Neural cell (in vitro differentiated cells): ENCODE data around the gene ELAPOR2. TPM values are rescaled to one million over a fixed set of nuclear protein-coding genes. Genes with fewer than 3 reads are reported as not detected.

Source experiments
- H2AFZ ChIP-seq: fragments of 200-600, 300-800 bp; sonication (generic), shearing (Covaris generic); 2 replicates; pipeline ENCODE4 v1.6.0; 2014; ENCODE audit warnings: low read depth, mild to moderate bottlenecking, antibody characterized with exemption, low read length, moderate library complexity
- H3F3A ChIP-seq: fragments of 200-600 bp; shearing (Covaris generic); 2 replicates; pipeline ENCODE4 v1.6.1; 2016; ENCODE audit warnings: mild to moderate bottlenecking, moderate library complexity, mixed read lengths, antibody characterized with exemption, low read length; ENCODE audit not compliant: insufficient read depth, poor library complexity, severe bottlenecking
- H3K27ac ChIP-seq: fragments of 200-600, 300-800 bp; sonication (generic), shearing (Covaris generic); 2 replicates; pipeline ENCODE4 v1.5.1; 2014; ENCODE audit warnings: mild to moderate bottlenecking, low read length, moderate library complexity
- H3K27me3 ChIP-seq: fragments of 300-800, 200-600 bp; sonication (generic), shearing (Covaris generic); 2 replicates; pipeline ENCODE4 v1.6.0; 2014; ENCODE audit warnings: mild to moderate bottlenecking, low read depth, low read length, moderate library complexity; ENCODE audit not compliant: insufficient read depth
- H3K36me3 ChIP-seq: fragments of 300-800, 200-600 bp; sonication (generic), shearing (Covaris generic); 2 replicates; pipeline ENCODE4 v1.5.1; 2014; ENCODE audit warnings: mild to moderate bottlenecking, antibody characterized with exemption, low read length, moderate library complexity; ENCODE audit not compliant: insufficient read depth
- H3K4me2 ChIP-seq: fragments of 300-800, 200-600 bp; sonication (generic), shearing (Covaris generic); 2 replicates; pipeline ENCODE4 v1.6.0; 2014; ENCODE audit warnings: mild to moderate bottlenecking, low read length
- H3K4me3 ChIP-seq: fragments of 300-800, 200-600 bp; sonication (generic), shearing (Covaris generic); 2 replicates; pipeline ENCODE4 v1.5.1; 2014; ENCODE audit warnings: mild to moderate bottlenecking, low read length, moderate library complexity
- H3K79me2 ChIP-seq: fragments of 200-600 bp; shearing (Covaris generic); replicated peaks from 2 replicates; pipeline ENCODE4 v1.6.0; 2014; ENCODE audit warnings: mild to moderate bottlenecking, low read length, moderate library complexity; ENCODE audit not compliant: insufficient read depth
- H3K9ac ChIP-seq: fragments of 300-800, 200-600 bp; sonication (generic), shearing (Covaris generic); 2 replicates; pipeline ENCODE4 v1.6.1; 2016; ENCODE audit warnings: mild to moderate bottlenecking, low read length, mixed read lengths
- H3K9me2 ChIP-seq: fragments of 200-600 bp; shearing (Covaris generic); 2 replicates; pipeline ENCODE4 v1.6.1; 2016; ENCODE audit warnings: mild to moderate bottlenecking, low read length, mixed read lengths; ENCODE audit not compliant: insufficient read depth
- H3K9me3 ChIP-seq: fragments of 200-600, 300-800 bp; sonication (generic), shearing (Covaris generic); 2 replicates; pipeline ENCODE4 v1.6.1; 2016; ENCODE audit warnings: mild to moderate bottlenecking, mixed run types, low read length, moderate library complexity, mixed read lengths
- H4K20me1 ChIP-seq: fragments of 200-600 bp; shearing (Covaris generic); 2 replicates; pipeline ENCODE4 v1.6.1; 2016; ENCODE audit warnings: mild to moderate bottlenecking, mixed run types; ENCODE audit not compliant: insufficient read depth
- EP300 ChIP-seq: fragments of 450-650 bp; conservative IDR thresholded peaks from 2 replicates; pipeline ENCODE4 v1.6.1; 2014; ENCODE audit warnings: antibody characterized with exemption, mild to moderate bottlenecking, moderate library complexity; ENCODE audit not compliant: poor library complexity, severe bottlenecking
- EZH2 ChIP-seq: fragments of 200-600, 300-800 bp; shearing (Covaris generic), sonication (generic); IDR thresholded peaks from 2 replicates; pipeline ENCODE4 v1.6.1; 2014; ENCODE audit warnings: antibody characterized with exemption, low read length, borderline replicate concordance, mild to moderate bottlenecking; ENCODE audit not compliant: insufficient read depth, poor library complexity, severe bottlenecking
- MXI1 ChIP-seq: fragments of 450-650 bp; conservative IDR thresholded peaks from 2 replicates; pipeline ENCODE4 v1.6.1; 2014; ENCODE audit warnings: antibody characterized with exemption, mild to moderate bottlenecking; ENCODE audit not compliant: poor library complexity, severe bottlenecking
- POLR2AphosphoS5 ChIP-seq: IDR thresholded peaks from 2 replicates; pipeline ENCODE4 v1.6.1; 2012
- RAD21 ChIP-seq: fragments of 450-650 bp; conservative IDR thresholded peaks from 2 replicates; pipeline ENCODE4 v1.6.1; 2014; ENCODE audit warnings: antibody characterized with exemption, mild to moderate bottlenecking, moderate library complexity
- SMC3 ChIP-seq: fragments of 450-650 bp; conservative IDR thresholded peaks from 2 replicates; pipeline ENCODE4 v1.6.1; 2014; ENCODE audit warnings: antibody characterized with exemption, mild to moderate bottlenecking, moderate library complexity; ENCODE audit not compliant: poor library complexity
- TAF1 ChIP-seq: IDR thresholded peaks from 2 replicates; pipeline ENCODE4 v1.6.1; 2012; ENCODE audit warnings: low read depth
- polyA plus RNA-seq: library from polyadenylated mRNA; depleted of rRNA; stranded (reverse); fragments of >200 nt; gene quantifications from 2 replicates; pipeline ENCODE4 v1.2.3, GENCODE V29; 2014
- TF ChIP-seq, protein P1 (sequence below): IDR thresholded peaks from 2 replicates; pipeline ENCODE4 v1.6.1; 2012; ENCODE audit warnings: borderline replicate concordance
- TF ChIP-seq, protein P2 (sequence below): fragments of 450-650 bp; IDR thresholded peaks from 2 replicates; pipeline ENCODE4 v1.5.1; 2014; ENCODE audit warnings: antibody characterized with exemption, mild to moderate bottlenecking, moderate library complexity; ENCODE audit not compliant: poor library complexity, severe bottlenecking

ELAPOR2 gene
- polyA plus RNA-seq, 1 donor from 2014 or later, result 21.9 TPM

DNA sequence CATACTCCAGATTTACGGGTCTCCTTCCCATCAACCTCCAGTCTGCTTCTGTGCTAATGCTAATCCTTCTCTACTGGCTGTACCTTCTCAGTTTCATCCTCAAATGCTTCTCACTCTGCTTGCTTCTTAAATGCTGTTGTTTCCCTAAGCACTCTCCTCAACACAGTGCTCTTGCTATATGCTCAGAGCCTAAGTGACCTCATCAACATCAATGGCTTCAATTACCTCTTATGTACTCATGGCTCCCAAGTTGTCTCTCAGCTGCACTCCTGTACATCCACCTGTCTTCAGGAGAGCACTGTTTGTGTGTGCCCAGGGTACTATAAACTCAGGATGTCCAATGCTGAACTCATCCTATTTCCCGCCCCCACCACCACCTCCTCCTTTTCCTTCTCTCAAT is 22.5 kb downstream of the ELAPOR2 start:
- H3K9me2 ChIP-seq, result no peaks in the 10 kb centered on the region
- H4K20me1 ChIP-seq, result no peaks in the 10 kb centered on the region
- no peak overlapping the region for H3K4me2 ChIP-seq
- no peak overlapping the region for H2AFZ ChIP-seq
- H3K27me3 ChIP-seq, result no peaks in the 10 kb centered on the region
- H3K9me3 ChIP-seq, result no peaks in the 10 kb centered on the region
- no peak overlapping the region for H3K27ac ChIP-seq
- H3K9ac ChIP-seq, result no peak overlapping the region
- H3K79me2 ChIP-seq, result peaks cover 62% of the 10 kb centered on the region
- no peak for TF ChIP-seq EP300
- TF ChIP-seq, protein P1, sequence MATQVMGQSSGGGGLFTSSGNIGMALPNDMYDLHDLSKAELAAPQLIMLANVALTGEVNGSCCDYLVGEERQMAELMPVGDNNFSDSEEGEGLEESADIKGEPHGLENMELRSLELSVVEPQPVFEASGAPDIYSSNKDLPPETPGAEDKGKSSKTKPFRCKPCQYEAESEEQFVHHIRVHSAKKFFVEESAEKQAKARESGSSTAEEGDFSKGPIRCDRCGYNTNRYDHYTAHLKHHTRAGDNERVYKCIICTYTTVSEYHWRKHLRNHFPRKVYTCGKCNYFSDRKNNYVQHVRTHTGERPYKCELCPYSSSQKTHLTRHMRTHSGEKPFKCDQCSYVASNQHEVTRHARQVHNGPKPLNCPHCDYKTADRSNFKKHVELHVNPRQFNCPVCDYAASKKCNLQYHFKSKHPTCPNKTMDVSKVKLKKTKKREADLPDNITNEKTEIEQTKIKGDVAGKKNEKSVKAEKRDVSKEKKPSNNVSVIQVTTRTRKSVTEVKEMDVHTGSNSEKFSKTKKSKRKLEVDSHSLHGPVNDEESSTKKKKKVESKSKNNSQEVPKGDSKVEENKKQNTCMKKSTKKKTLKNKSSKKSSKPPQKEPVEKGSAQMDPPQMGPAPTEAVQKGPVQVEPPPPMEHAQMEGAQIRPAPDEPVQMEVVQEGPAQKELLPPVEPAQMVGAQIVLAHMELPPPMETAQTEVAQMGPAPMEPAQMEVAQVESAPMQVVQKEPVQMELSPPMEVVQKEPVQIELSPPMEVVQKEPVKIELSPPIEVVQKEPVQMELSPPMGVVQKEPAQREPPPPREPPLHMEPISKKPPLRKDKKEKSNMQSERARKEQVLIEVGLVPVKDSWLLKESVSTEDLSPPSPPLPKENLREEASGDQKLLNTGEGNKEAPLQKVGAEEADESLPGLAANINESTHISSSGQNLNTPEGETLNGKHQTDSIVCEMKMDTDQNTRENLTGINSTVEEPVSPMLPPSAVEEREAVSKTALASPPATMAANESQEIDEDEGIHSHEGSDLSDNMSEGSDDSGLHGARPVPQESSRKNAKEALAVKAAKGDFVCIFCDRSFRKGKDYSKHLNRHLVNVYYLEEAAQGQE, result no peak
- no peak for TF ChIP-seq SMC3
- no peak for TF ChIP-seq EZH2
- TF ChIP-seq RAD21, result no peak
- TF ChIP-seq, protein P2, sequence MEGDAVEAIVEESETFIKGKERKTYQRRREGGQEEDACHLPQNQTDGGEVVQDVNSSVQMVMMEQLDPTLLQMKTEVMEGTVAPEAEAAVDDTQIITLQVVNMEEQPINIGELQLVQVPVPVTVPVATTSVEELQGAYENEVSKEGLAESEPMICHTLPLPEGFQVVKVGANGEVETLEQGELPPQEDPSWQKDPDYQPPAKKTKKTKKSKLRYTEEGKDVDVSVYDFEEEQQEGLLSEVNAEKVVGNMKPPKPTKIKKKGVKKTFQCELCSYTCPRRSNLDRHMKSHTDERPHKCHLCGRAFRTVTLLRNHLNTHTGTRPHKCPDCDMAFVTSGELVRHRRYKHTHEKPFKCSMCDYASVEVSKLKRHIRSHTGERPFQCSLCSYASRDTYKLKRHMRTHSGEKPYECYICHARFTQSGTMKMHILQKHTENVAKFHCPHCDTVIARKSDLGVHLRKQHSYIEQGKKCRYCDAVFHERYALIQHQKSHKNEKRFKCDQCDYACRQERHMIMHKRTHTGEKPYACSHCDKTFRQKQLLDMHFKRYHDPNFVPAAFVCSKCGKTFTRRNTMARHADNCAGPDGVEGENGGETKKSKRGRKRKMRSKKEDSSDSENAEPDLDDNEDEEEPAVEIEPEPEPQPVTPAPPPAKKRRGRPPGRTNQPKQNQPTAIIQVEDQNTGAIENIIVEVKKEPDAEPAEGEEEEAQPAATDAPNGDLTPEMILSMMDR, result no peak
- H3K4me3 ChIP-seq, result peak overlapping the region; percentile 64
- H3K36me3 ChIP-seq, result no peaks in the 10 kb centered on the region
- H3F3A ChIP-seq, result no peaks in the 10 kb centered on the region

- Histone ChIP-seq H3F3A (no peaks in the 10 kb centered on the region), H2AFZ (no peak overlapping the region), H3K27ac (no peak overlapping the region), H3K4me2 (no peak overlapping the region), H3K79me2 (peaks cover 75% of the 10 kb centered on the region), H3K27me3 (no peaks in the 10 kb centered on the region), H3K9me2 (no peaks in the 10 kb centered on the region), H3K4me3 (no peak overlapping the region), H3K36me3 (no peaks in the 10 kb centered on the region), H3K9me3 (no peaks in the 10 kb centered on the region), H4K20me1 (no peaks in the 10 kb centered on the region), H3K9ac (no peak overlapping the region)
- TF ChIP-seq EP300 (no peak), SMC3 (no peak), MXI1 (no peak), RAD21 (no peak), POLR2AphosphoS5 (no peak), EZH2 (no peak), TAF1 (no peak)
- TF ChIP-seq, protein P2, result no peak
- TF ChIP-seq, protein P1, result no peak
These were observed 26.7 kb downstream of the ELAPOR2 start for GRCh38 chr7:87032604-87033339.
